Upper lobe of left lung (tissue), 6 donors: ENCODE results near the gene RNF128. TPM values are rescaled to one million over a fixed set of nuclear protein-coding genes. Genes with fewer than 3 reads are reported as not detected.

Experiments
- ATAC-seq, 2 donors: fragments of 200-7000 bp; cut with Tn5 transposase; one replicate each; pipeline ENCODE4 v1.9.1; 2022; ENCODE audit warnings: mild to moderate bottlenecking in 2 of 2, moderate library complexity in 2 of 2; ENCODE audit not compliant: low FRiP score in 2 of 2
- DNase-seq, 2 donors: peaks; one replicate each; pipeline ENCODE4 v3.0.0-alpha.2; 2019 to 2020
- H3K27ac ChIP-seq, 4 donors: fragments of 200-600 bp; sonication (generic); one replicate each; pipeline ENCODE4 v1.5.1; 2016 to 2019
- H3K27me3 ChIP-seq, 4 donors: fragments of 200-600 bp; sonication (generic); one replicate each; pipeline ENCODE4 v1.5.1; 2017 to 2019
- H3K36me3 ChIP-seq, 4 donors: fragments of 200-600 bp; sonication (generic); one replicate each; pipeline ENCODE4 v1.5.1; 2016 to 2019
- H3K4me1 ChIP-seq, 4 donors: fragments of 200-600 bp; sonication (generic); one replicate each; pipeline ENCODE4 v1.5.1; 2018 to 2019
- H3K4me3 ChIP-seq, 4 donors: fragments of 200-600 bp; sonication (generic); one replicate each; pipeline ENCODE4 v1.5.1; 2017 to 2019; ENCODE audit warnings: mild to moderate bottlenecking in 2 of 4, moderate library complexity in 1 of 4
- H3K9me3 ChIP-seq, 4 donors: fragments of 200-600 bp; sonication (generic); one replicate each; pipeline ENCODE4 v1.5.1; 2018 to 2019
- CTCF ChIP-seq, 6 experiments: fragments of 450-650 bp in 4 of 6; fragments of 200-600 bp in 2 of 6; sonication (generic) in 2 of 6; IDR thresholded peaks; one replicate each; pipeline ENCODE4 v1.5.1; 2016 to 2019; ENCODE audit warnings: antibody characterized with exemption in 6 of 6
- EP300 ChIP-seq, 4 donors: sonication (generic); formaldehyde crosslinking; IDR thresholded peaks; one replicate each; pipeline ENCODE4 v1.5.1; 2017; ENCODE audit warnings: antibody characterized with exemption in 4 of 4, control low read depth in 2 of 4
- POLR2A ChIP-seq, 4 donors: fragments of 450-650 bp; IDR thresholded peaks; one replicate each; pipeline ENCODE4 v1.5.1; 2016 to 2017; ENCODE audit warnings: antibody characterized with exemption in 4 of 4, mild to moderate bottlenecking in 2 of 4
- POLR2AphosphoS5 ChIP-seq, 2 donors: sonication (generic); formaldehyde crosslinking; IDR thresholded peaks; one replicate each; pipeline ENCODE4 v1.5.1; 2017; ENCODE audit warnings: antibody characterized with exemption in 2 of 2
- WGBS, 2 donors: methylation state at CpG; one replicate each; pipeline ENCODE4 v1.1.5; 2017 to 2018; 5-methylcytosine and 5-hydroxymethylcytosine counted together
- total RNA-seq, 6 donors: library from RNA; depleted of rRNA in 4 of 6; stranded (reverse); fragments of >200 nt in 4 of 6; gene quantifications; one replicate each; pipeline versions ENCODE4 v1.1.0 to v1.2.1, GENCODE V29; 2016 to 2021
- donor health status: DM: no; HTN: no; CAD: no; lungs with moderate emphysema.
- donor health status: DM: no; HTN: yes; CAD: no; lungs with severe emphysema.

The RNF128 gene
- total RNA-seq, result 10 to 100 TPM in 5 of 6 donors, 1 to 10 TPM in 1; 6.3 to 49.9 (median 19.7) TPM

GRCh38 chrX:106726485-106727437 is at the start of gene RNF128:
Gene RNF128, plus strand, starts transcription at chrX:106726701. Its CDS starts 213 bp downstream, at chrX:106726914.
- Histone ChIP-seq H3K27me3 (peaks cover 0 to 9% (median 0%) of the 10 kb centered on the region in 4 donors), H3K9me3 (no peaks in the 10 kb centered on the region), H3K27ac (peak within 1 kb of the TSS; percentile 48 to 78 (median 70)), H3K4me3 (peak within 1 kb of the TSS in 3 of 4 donors; percentile 49 to 58 (median 52)), H3K36me3 (no peaks in the 10 kb centered on the region), H3K4me1 (no peaks in the 10 kb centered on the region)
- 5 to 28% methylated on average over 16 to 79 of the region's 79 CpGs for WGBS, 2 donors
- TF ChIP-seq EP300 (IDR thresholded peaks at IDR 0.05) (no peak), CTCF (IDR thresholded peaks at IDR 0.05) (no peak), POLR2A (IDR thresholded peaks at IDR 0.05) (peak in 1 of 4 donors; percentile 69), POLR2AphosphoS5 (IDR thresholded peaks at IDR 0.05) (peak in 1 of 2 donors; percentile 58)
- peak; percentile 55 to 83 for DNase-seq
- peak; percentile 74 for ATAC-seq

- Histone ChIP-seq H3K27ac (no peak overlapping the region), H3K27me3 (no peaks in the 10 kb centered on the region), H3K4me1 (no peaks in the 10 kb centered on the region), H3K4me3 (no peak overlapping the region), H3K36me3 (no peaks in the 10 kb centered on the region), H3K9me3 (no peaks in the 10 kb centered on the region)
- TF ChIP-seq EP300 (IDR thresholded peaks at IDR 0.05), result no peak
- no peak for TF ChIP-seq POLR2A (IDR thresholded peaks at IDR 0.05)
- no peak for TF ChIP-seq CTCF (IDR thresholded peaks at IDR 0.05)
- no peak for TF ChIP-seq POLR2AphosphoS5 (IDR thresholded peaks at IDR 0.05)
- no peak for ATAC-seq
- 40 to 51% methylated on average over 1 to 2 of the region's 2 CpGs for WGBS, 2 donors
- DNase-seq, result no peak
Observed at GRCh38 chrX:106680716-106681115, 45.8 kb upstream of the RNF128 start.

GRCh38 chrX:106684207-106684606 is 42.3 kb upstream of the RNF128 start:
- H3K4me1 ChIP-seq, result no peaks in the 10 kb centered on the region
- H3K9me3 ChIP-seq, result no peaks in the 10 kb centered on the region
- DNase-seq, result no peak
- H3K4me3 ChIP-seq, result no peak overlapping the region
- H3K36me3 ChIP-seq, result no peaks in the 10 kb centered on the region
- no peaks in the 10 kb centered on the region for H3K27me3 ChIP-seq
- TF ChIP-seq EP300 (IDR thresholded peaks at IDR 0.05) (no peak), POLR2A (IDR thresholded peaks at IDR 0.05) (no peak), CTCF (IDR thresholded peaks at IDR 0.05) (no peak), POLR2AphosphoS5 (IDR thresholded peaks at IDR 0.05) (no peak)
- 83 to 90% methylated on average over 4 of the region's 4 CpGs for WGBS, 2 donors
- H3K27ac ChIP-seq, result no peak overlapping the region
- ATAC-seq, result no peak

- H3K36me3 ChIP-seq, result no peaks in the 10 kb centered on the region
- H3K9me3 ChIP-seq, result no peaks in the 10 kb centered on the region
- peak overlapping the region in 1 of 4 donors; percentile 34 for H3K27ac ChIP-seq
- DNase-seq (no peak), ATAC-seq (no peak)
- H3K4me3 ChIP-seq, result no peak overlapping the region
- TF ChIP-seq CTCF (IDR thresholded peaks at IDR 0.05), result no peak
- H3K27me3 ChIP-seq, result no peaks in the 10 kb centered on the region
- WGBS, 2 donors, result 72 to 76% methylated on average over 7 of the region's 7 CpGs
- H3K4me1 ChIP-seq, result no peaks in the 10 kb centered on the region
Observed at GRCh38 chrX:106692425-106693065, 34.0 kb upstream of the RNF128 start.
